COLO829 (cell line): ENCODE results near the gene PVR.
"Not testable (repeated sequence)": the region's sequence is repeated elsewhere in the genome, so short reads cannot be mapped to it uniquely, and the experiment has no call there.

Experiments
- DNase-seq: peaks from one replicate; pipeline ENCODE4 v3.0.0; 2012; ENCODE audit warnings: low spot score

The PVR gene

GRCh38 chr19:44645407-44646048, 1.8 kb downstream of the PVR start:
- DNase-seq = no peak

DNA sequence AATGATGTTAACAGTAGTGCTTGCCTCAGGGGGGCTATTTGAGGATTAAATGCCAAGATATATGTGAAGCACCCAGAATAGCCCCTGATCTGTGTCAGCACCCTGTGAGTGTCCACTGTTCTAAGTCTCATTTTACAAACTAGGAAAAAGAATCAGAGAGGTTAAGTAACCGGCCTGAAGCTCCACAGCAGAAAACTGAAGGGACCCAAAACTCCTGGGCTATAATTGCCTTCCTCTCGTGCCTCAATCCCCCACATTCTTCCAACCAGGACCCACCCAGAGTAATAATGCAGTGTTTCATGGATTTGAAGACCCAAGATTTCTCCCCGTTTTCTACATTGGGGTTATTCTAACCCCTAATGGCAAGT, 2.3 kb downstream of the PVR start:
- DNase-seq = no peak

DNA sequence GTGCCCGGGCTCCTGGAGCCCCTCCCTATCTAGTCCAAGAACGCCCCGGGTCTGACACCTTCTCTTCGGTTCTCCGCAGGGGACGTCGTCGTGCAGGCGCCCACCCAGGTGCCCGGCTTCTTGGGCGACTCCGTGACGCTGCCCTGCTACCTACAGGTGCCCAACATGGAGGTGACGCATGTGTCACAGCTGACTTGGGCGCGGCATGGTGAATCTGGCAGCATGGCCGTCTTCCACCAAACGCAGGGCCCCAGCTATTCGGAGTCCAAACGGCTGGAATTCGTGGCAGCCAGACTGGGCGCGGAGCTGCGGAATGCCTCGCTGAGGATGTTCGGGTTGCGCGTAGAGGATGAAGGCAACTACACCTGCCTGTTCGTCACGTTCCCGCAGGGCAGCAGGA, 3.4 kb downstream of the PVR start:
- DNase-seq = no peak

DNA sequence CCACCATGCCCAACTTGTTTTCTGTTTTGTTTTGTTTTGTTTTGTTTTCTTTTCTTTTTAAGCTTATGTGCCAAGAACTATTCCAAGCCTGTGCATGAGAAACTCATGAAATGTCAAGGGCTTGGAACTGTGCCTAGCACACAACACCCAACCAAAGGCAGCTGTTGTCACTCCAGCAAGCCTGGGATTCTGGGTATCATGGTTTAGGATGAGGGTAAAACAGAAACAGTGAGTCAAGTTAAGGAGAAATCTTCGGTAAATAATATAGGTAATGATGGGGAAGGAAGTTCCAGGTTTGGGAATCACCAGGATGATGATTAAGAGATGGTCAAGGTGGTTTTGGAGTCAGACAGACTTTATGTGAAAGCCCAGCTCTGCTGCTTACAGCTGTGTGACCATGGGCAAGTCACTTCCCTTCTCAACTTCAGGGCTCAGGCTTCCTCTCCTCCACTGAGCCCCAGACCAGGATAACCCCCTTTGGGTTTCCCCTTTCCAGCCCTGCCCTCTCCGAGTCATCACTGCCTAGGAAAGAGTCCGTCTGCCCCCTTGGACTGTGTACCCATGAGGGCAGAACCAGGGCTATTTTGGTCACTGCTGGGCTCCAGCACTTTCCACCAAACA, 5.0 kb downstream of the PVR start:
- DNase-seq = no peak

DNA sequence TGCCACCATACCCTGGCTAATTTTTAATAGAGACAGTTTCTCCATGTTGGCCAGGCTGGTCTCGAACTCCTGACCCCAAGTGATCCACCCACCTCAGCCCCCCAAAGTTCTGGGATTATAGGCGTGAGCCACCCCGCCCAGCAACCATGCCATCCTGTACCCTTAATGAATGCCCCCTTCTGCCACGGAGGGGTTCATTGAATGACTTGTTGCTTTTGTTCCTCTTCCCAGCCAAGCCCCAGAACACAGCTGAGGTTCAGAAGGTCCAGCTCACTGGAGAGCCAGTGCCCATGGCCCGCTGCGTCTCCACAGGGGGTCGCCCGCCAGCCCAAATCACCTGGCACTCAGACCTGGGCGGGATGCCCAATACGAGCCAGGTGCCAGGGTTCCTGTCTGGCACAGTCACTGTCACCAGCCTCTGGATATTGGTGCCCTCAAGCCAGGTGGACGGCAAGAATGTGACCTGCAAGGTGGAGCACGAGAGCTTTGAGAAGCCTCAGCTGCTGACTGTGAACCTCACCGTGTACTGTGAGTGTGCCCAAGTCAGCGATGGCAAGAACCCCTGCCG, 6.0 kb downstream of the PVR start:
- no peak for DNase-seq

GRCh38 chr19:44653343-44653742, 9.6 kb downstream of the PVR start:
- no peak for DNase-seq

- DNase-seq = no peak
These were observed 10.5 kb downstream of the PVR start for GRCh38 chr19:44653977-44654774.

DNA sequence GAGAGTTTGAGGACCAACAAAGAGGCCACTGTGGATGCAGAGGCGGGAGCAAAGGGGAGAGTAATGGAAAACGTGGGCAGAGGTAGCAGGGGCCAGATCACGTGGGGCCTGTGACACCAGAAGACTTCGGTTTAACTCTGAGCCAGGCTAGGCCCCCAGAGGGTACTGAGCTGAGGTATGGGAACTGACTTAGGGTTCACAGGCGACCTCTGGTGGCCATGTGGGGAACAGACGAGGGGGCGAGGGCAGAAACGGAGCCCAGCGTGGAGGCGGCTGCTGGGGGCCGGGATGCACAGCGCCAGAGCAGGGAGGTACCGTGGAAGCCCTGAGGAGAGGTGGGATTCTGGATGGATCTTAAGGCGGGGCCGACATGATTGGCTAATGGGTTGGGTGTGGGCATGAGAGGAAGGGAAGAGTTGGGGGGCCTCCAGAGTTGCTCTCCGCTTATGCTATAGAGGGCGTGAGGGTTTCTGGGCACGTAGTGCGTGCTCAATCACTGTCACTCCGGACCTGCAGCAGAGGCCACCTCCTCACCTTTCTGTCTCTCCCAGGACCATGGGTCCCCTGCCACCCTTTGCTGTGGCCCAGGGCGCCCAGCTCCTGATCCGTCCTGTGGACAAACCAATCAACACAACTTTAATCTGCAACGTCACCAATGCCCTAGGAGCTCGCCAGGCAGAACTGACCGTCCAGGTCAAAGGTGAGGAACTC, 13.7 kb downstream of the PVR start:
- DNase-seq = peak; percentile 54

DNA sequence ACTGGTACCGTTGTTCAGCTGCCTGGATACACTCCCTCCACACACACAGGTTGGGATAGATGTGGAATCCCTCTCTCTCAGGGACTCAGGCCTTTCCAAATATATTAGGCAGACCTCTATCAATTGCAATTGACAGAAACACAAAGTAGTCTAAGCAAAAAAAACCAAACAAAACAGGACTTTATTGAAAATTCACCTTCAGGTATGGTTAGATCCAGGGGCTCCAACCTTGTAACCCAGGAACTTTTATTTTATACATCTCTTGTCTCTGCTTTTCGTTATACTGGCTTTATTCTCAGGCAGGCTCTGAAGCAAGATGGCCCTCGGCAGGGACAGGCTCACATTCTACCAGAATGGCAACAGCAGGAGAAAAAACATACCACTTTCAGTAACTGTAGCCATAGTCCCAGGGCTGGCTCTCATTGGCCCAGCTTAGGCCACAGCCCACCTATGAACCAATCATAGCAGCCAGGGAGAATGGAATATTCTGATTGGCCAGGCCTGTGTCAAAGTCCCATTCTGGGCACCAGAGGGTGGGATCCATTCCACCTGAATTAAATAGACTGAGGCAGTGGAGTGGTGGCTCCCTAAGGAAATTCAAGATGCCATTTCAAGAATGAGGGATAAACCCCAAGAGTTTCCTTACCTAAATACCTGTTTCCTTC, 14.5 kb downstream of the PVR start:
- DNase-seq = no peak

DNA sequence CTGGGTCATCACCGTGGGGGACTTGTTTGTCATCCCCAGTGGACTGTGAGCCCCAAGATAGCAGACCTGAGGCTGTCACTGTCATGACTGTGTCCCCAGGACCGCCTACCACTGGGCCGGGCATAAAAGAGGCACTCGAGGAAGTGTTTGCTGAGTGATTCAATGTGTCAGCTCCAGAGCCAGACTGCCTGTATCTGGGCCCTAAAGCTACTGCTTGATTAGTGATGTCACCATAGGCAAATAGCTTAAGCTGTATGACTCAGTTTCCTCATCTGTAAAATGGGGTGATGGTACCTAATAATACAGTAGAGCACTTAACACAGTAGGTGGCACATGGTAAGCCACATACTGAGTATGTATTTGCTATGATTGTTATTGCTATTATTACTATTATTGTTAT, 16.4 kb downstream of the PVR start:
- DNase-seq = no peak

- no peak for DNase-seq
These were observed 17.5 kb downstream of the PVR start for GRCh38 chr19:44661205-44661604.

DNA sequence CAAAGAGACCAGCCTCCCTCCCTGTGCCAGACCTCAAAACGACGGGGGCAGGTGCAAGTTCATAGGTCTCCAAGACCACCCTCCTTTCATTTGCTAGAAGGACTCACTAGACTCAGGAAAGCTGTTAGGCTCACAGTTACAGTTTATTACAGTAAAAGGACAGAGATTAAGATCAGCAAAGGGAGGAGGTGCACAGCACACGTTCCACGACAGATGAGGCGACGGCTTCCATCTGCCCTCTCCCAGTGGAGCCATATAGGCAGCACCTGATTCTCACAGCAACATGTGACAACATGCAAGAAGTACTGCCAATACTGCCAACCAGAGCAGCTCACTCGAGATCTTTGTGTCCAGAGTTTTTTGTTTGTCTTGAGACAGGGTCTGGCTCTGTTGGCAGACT, 18.2 kb downstream of the PVR start:
- DNase-seq = no peak

DNA sequence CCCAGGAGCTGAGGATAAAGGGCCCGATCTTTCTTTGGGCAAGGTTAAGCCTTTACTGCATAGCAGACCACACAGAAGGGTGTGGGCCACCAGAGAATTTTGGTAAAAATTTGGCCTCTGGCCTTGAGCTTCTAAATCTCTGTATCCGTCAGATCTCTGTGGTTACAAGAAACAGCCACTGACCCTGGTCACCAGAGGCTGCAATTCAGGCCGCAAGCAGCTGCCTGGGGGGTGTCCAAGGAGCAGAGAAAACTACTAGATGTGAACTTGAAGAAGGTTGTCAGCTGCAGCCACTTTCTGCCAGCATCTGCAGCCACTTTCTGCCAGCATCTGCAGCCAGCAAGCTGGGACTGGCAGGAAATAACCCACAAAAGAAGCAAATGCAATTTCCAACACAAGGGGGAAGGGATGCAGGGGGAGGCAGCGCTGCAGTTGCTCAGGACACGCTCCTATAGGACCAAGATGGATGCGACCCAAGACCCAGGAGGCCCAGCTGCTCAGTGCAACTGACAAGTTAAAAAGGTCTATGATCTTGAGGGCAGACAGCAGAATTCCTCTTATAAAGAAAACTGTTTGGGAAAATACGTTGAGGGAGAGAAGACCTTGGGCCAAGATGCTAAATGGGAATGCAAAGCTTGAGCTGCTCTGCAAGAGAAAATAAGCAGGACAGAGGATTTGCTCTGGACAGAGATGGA, 19.1 kb downstream of the PVR start:
- no peak for DNase-seq

GRCh38 chr19:44663996-44664395, 20.3 kb downstream of the PVR start:
- DNase-seq = no peak

- no peak for DNase-seq
These were observed 21.3 kb downstream of the PVR start for GRCh38 chr19:44664976-44665375.

DNA sequence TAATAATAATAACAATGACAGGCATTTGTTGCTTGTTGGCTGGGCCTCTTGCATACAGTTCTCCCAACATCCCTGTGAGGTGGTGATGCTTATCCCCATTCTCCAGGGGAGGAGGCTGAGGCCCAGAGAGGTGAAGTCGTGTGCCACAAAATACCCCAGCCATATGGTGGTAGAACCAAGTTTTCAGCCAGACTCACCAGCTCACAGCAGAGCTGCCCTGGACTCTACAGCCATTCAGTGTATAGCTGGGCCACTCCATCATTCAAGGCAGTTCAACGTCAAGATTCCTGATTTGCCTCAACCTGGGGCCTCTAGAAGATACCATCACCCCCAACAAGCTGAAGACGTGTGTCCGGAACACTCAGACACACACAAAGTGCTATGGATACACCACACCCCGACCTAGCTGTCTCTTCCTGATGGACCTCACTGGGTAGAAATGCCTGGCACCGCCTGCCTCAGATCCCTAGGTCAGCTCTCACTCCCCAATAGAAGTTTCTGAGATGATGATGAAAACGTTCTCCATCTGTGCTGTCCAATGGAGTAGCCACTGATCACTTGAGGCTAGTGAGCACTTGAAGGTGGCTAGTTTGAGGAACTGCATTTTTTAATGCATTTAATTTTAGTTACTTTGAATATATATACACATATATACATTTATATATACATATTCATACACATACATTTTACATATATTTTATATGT, 23.3 kb downstream of the PVR start:
- no peak for DNase-seq

GRCh38 chr19:44668985-44669764, 25.5 kb downstream of the PVR start:
- DNase-seq = no peak

GRCh38 chr19:44670027-44670426, 26.3 kb downstream of the PVR start:
- not testable (repeated sequence) for DNase-seq

DNA sequence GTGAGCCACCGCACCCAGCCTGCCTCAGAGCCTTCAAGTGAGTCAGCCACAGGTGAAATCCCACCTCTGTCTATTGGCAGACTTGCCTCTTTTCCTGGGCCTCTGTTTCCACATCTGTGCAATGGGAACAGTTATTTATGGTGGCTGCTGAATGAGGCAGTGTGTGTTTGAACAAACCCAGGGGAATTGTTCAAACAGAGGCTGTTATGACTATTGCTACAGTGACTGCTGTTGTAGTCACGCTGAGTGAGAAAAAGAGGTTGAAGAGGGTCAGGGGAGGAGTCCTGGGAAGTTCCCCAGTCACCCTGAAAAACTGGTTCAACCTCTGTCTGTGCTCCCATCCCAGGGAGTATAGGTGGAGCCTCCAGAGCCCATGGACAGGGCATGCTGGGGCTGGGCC, 27.7 kb downstream of the PVR start, which contains the start of gene CEACAM19:
Gene CEACAM19, plus strand, starts transcription at position 83 of the 400 bp plus-strand sequence. CDS start 450 bp downstream, outside the sequence.
- DNase-seq = no peak

DNA sequence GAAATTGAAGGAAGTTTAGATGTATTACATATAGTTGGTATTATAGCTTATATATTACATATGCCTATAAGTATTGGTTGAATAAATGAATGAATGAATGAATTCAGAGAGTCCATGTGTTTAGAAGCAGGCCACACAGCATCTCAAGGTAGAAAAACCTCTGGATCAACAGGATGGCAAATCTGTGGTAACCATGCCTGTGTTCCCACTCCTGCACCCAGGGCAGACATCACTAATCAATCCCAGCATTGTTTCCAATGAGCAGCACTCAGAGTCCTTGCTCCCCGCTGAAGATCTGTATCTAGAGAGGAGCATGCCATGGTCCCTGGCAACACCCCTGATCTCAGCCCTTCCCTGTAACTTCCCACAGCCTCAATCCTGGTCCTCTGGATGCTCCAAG, 28.5 kb downstream of the PVR start:
- DNase-seq = no peak
